ENCODE measurements around the gene MAP6. TPM values are rescaled to one million over a fixed set of nuclear protein-coding genes. Genes with fewer than 3 reads are reported as not detected.

Gene MAP6
- total and polyA plus RNA-seq, 8 donors = 0.88 to 17.4 (median 2.5) TPM

- TF ChIP-seq CTCF (IDR thresholded peaks at IDR 0.05) = no peak
Observed at GRCh38 chr11:75578977-75579376, 89.9 kb downstream of the MAP6 start.

GRCh38 chr11:75577207-75577606, 91.6 kb downstream of the MAP6 start:
- Histone ChIP-seq H3K36me3 (peaks cover 0 to 8% (median 4%) of the 10 kb centered on the region in 3 donors), H3K27ac (peak overlapping the region in 3 of 4 donors; percentile 53 to 70 (median 66)), H3K27me3 (no peaks in the 10 kb centered on the region), H3K4me3 (no peak overlapping the region), H3K4me1 (no peaks in the 10 kb centered on the region), H3K9me3 (no peaks in the 10 kb centered on the region)
- DNase-seq (peak in 3 of 6 donors; percentile 60 to 84 (median 77)), ATAC-seq (peak; percentile 42 to 81 (median 65)), FAIRE-seq (no peak)
- WGBS, 2 donors = 2 to 3% methylated on average over 10 of the region's 10 CpGs
- intact Hi-C loops (cut with DNase I) = no loop called here
- TF ChIP-seq CTCF (IDR thresholded peaks at IDR 0.05) = peak; percentile 18 to 44 (median 34)

More at GRCh38 chr11:75578977-75579376, 89.9 kb downstream of the MAP6 start:
- no peaks in the 10 kb centered on the region for H3K4me1 ChIP-seq
- no peak overlapping the region for H3K27ac ChIP-seq
- no peaks in the 10 kb centered on the region for H3K27me3 ChIP-seq
- DNase-seq (no peak), ATAC-seq (no peak), FAIRE-seq (no peak)
- intact Hi-C loops (cut with DNase I) = no loop called here
- no peaks in the 10 kb centered on the region for H3K9me3 ChIP-seq
- whole genome bisulfite sequencing, 2 donors = 11 to 13% methylated on average over 1 of the region's 1 CpG
- H3K36me3 ChIP-seq = no peaks in the 10 kb centered on the region
- no peak overlapping the region for H3K4me3 ChIP-seq

GRCh38 chr11:75576499-75576918, 92.3 kb downstream of the MAP6 start:
- TF ChIP-seq CTCF (IDR thresholded peaks at IDR 0.05) = no peak
- Histone ChIP-seq H3K9me3 (no peaks in the 10 kb centered on the region), H3K4me3 (no peak overlapping the region), H3K27me3 (no peaks in the 10 kb centered on the region), H3K4me1 (no peaks in the 10 kb centered on the region), H3K36me3 (peaks cover 0 to 15% (median 8%) of the 10 kb centered on the region in 3 donors), H3K27ac (peak overlapping the region; percentile 51 to 70 (median 60))
- DNase-seq (no peak), FAIRE-seq (no peak), ATAC-seq (peak; percentile 54 to 78 (median 73))
- intact Hi-C loops (cut with DNase I) = no loop called here
- WGBS, 2 donors = 36 to 40% methylated on average over 8 of the region's 8 CpGs

- intact Hi-C loops (cut with DNase I) = no loop called here
- no peak for DNase-seq
- Histone ChIP-seq H3K27ac (peak overlapping the region in 1 of 4 donors; percentile 70), H3K9me3 (no peaks in the 10 kb centered on the region), H3K4me3 (no peak overlapping the region), H3K36me3 (peaks cover 0 to 20% (median 11%) of the 10 kb centered on the region in 3 donors), H3K27me3 (no peaks in the 10 kb centered on the region), H3K4me1 (no peaks in the 10 kb centered on the region)
- no peak for TF ChIP-seq CTCF (IDR thresholded peaks at IDR 0.05)
- ATAC-seq = no peak
- FAIRE-seq = no peak
- 82 to 85% methylated on average over 6 of the region's 6 CpGs for WGBS, 2 donors
Observed at GRCh38 chr11:75576017-75576416, 92.8 kb downstream of the MAP6 start.

- FAIRE-seq (no peak), DNase-seq (no peak), ATAC-seq (no peak)
- H3K36me3 ChIP-seq = peaks cover 0 to 29% (median 11%) of the 10 kb centered on the region in 3 donors
- no peaks in the 10 kb centered on the region for H3K4me1 ChIP-seq
- H3K27ac ChIP-seq = no peak overlapping the region
- no peaks in the 10 kb centered on the region for H3K27me3 ChIP-seq
- intact Hi-C loops (cut with DNase I) = no loop called here
- WGBS, 2 donors = 62 to 69% methylated on average over 12 of the region's 12 CpGs
- H3K9me3 ChIP-seq = no peaks in the 10 kb centered on the region
- no peak for TF ChIP-seq CTCF (IDR thresholded peaks at IDR 0.05)
- H3K4me3 ChIP-seq = no peak overlapping the region
Observed at GRCh38 chr11:75574698-75575602, 93.9 kb downstream of the MAP6 start.
